Activated CD4-positive, alpha-beta memory T cell treated with anti-CD3 and anti-CD28 coated beads, Interleukin-2, amount 10 ng/mL, durations not matched to agents 7 days and 5 days (primary cell): ENCODE measurements around the gene ZFPL1. TPM values are rescaled to one million over a fixed set of nuclear protein-coding genes. Genes with fewer than 3 reads are reported as not detected.
A peak's percentile ranks its signal among the peaks of the same experiment; 100 is the strongest.

Source experiments
- CTCF ChIA-PET: fragments of 350-600 bp; sonication (Branson Sonifier 250); formaldehyde crosslinking; loops from one replicate; lab custom pipeline; 2021; ENCODE audit warnings: antibody characterized with exemption, inconsistent platforms; lab: Charles Lee
- POLR2A ChIA-PET: fragments of 350-600 bp; sonication (Branson Sonifier 250); formaldehyde crosslinking; loops from one replicate; lab custom pipeline; 2021; ENCODE audit warnings: antibody characterized with exemption; lab: Charles Lee
- DNase-seq: peaks from one replicate; pipeline ENCODE4 v3.0.0-alpha.2; 2020
- H3K27ac Mint-ChIP-seq: one replicate; pipeline ENCODE4 v1.8.0; 2021; ENCODE audit warnings: mild to moderate bottlenecking, mixed read lengths
- H3K27me3 Mint-ChIP-seq: one replicate; pipeline ENCODE4 v1.8.0; 2021; ENCODE audit warnings: mixed read lengths
- H3K36me3 Mint-ChIP-seq: one replicate; pipeline ENCODE4 v1.8.0; 2021; ENCODE audit warnings: low read depth, mixed read lengths
- H3K4me1 Mint-ChIP-seq: one replicate; pipeline ENCODE4 v1.8.0; 2021; ENCODE audit warnings: mixed read lengths
- H3K4me3 Mint-ChIP-seq: one replicate; pipeline ENCODE4 v1.8.0; 2021; ENCODE audit warnings: mild to moderate bottlenecking, mixed read lengths
- H3K9me3 Mint-ChIP-seq: one replicate; pipeline ENCODE4 v1.8.0; 2021; ENCODE audit warnings: mixed read lengths
- total RNA-seq, 2 experiments: library from RNA; stranded (reverse); gene quantifications; one replicate each; pipeline ENCODE4 v1.2.3, GENCODE V29; 2021

The ZFPL1 gene
- total RNA-seq, 2 experiments from 2014 or later = 30.1 to 31.6 TPM

DNA sequence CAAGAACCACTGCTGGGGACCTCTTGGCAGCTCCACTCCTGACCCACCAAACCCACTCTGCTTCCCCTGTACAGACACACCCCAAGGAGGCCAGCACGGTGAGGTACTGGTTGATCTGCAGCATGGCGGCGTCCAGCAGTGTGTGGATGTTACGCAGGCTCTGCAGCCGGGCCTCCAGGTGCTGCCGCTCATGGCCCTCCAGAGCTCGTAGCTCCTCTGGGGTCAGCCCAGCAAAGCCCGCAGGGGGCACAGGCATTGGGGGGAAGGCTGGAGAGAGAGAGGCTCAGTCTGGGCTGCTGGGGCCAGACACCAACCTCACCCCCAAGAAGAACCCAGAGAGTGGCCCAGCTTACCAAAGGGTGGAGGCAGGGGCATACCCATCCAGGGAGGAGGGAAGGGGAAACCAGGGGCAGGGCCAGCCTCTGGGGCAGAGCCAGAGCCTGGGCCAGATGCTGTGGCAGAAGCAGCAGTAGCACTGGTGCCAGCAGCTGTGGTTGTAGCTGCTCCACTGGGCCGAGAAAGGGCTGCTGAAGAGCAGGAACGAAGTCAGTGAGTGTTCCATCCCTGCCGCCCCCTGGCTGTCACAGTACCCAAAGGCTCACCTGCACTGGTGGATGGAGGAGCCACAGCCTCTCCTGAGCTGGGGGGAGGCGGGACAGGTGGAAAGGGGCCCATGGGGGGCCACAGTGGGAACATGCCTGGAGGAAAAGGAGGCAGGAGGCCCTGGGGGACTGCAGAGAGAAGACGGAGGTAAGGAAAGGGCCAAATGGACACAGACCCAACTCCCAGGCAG lies 45.8 kb downstream of the ZFPL1 start:
- Mint-ChIP-seq H3K36me3 (peaks cover 66% of the 10 kb centered on the region), H3K9me3 (no peaks in the 10 kb centered on the region), H3K4me1 (peaks cover 18% of the 10 kb centered on the region), H3K27me3 (no peaks in the 10 kb centered on the region), H3K4me3 (no peak overlapping the region), H3K27ac (no peak overlapping the region)
- ChIA-PET CTCF (interaction anchor here (1.6 kb wide), 1 partner anchor 17 kb away, joined by 5 read pairs; no protein-coding TSS in a partner anchor), POLR2A (interaction anchor here (0.7 to 7.2 kb wide), 2 partner anchors 6 to 858 kb away, joined by 3 to 157 read pairs; partner anchors contain the start of genes FAU and MRPL49)
- no peak for DNase-seq

DNA sequence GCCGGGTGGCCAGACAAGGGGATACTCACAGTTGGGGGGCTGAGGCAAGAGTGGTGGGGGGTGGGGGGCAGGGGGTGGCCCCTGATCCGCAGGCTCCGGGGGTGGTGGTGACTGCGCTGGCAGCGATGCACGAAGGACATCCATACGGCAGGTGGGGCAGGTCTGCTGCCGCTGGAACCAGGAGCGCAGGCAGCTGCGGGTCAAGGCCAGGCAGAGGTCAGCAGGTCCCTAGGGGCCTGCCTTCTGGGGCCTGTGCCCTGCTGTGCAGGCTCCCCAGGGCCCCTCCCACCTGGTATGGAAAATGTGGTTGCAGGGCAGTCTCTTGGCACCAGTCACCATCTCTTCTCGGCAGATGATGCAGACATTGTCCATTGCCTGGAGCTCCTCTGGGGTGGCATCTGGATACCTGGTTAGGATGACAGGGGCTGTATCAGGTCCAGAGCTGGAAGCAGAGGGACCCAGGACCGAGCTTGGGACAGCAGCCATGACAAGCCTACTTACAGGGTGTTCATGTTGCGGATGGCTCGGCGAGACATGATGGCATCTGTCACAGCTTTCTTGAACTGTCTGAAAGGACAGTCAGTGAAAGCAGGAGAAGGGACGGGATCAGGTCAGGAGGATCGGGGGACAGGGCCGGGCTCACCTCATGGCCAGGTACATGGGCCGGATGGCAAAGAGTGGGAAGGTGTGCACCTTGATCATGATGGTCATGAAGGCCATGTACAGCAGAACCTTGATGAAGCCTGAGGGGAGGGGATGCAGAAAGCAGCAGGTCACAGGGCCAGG lies 46.8 kb downstream of the ZFPL1 start:
- Mint-ChIP-seq H3K4me3 (no peak overlapping the region), H3K4me1 (peaks cover 24% of the 10 kb centered on the region), H3K9me3 (no peaks in the 10 kb centered on the region), H3K27me3 (no peaks in the 10 kb centered on the region), H3K36me3 (peaks cover 57% of the 10 kb centered on the region), H3K27ac (no peak overlapping the region)
- ChIA-PET CTCF (interaction anchor here (1.1 to 1.6 kb wide), 3 partner anchors 18 to 119 kb away, joined by 3 to 5 read pairs (median 4); partner anchors contain the start of gene TM7SF2), POLR2A (interaction anchor here (7.2 kb wide), 1 partner anchor 7 kb away, joined by 157 read pairs; the partner anchor contains the start of genes FAU and MRPL49)
- DNase-seq = no peak

DNA sequence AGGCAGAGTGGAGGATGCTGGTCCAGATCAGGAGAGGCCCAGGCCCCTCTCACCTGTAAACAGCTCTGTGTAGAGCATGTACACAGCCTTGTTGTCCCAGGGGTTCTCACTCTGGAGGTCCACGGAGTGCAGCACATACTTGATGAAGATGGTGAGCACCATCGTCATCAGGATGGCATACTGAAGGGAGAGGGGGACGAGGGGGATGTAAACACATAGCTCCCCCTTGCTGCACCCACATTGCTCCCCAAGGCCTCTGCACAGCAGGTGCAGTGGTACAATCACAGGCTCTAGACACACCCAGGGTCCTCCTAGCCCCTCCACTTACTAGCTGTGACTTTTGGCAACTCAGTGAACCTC lies 47.4 kb downstream of the ZFPL1 start:
- peaks cover 52% of the 10 kb centered on the region for H3K36me3 Mint-ChIP-seq
- peaks cover 29% of the 10 kb centered on the region for H3K4me1 Mint-ChIP-seq
- H3K4me3 Mint-ChIP-seq = no peak overlapping the region
- no peak for DNase-seq
- H3K27me3 Mint-ChIP-seq = no peaks in the 10 kb centered on the region
- ChIA-PET CTCF (interaction anchor here (1.1 to 1.2 kb wide), 2 partner anchors 20 to 118 kb away, joined by 3 to 4 read pairs; partner anchors contain the start of gene TM7SF2), POLR2A (interaction anchor here (1.4 to 7.2 kb wide), 2 partner anchors 8 to 14 kb away, joined by 5 to 157 read pairs; partner anchors contain the start of genes FAU, MRPL49 and ZNHIT2)
- no peaks in the 10 kb centered on the region for H3K9me3 Mint-ChIP-seq
- no peak overlapping the region for H3K27ac Mint-ChIP-seq

DNA sequence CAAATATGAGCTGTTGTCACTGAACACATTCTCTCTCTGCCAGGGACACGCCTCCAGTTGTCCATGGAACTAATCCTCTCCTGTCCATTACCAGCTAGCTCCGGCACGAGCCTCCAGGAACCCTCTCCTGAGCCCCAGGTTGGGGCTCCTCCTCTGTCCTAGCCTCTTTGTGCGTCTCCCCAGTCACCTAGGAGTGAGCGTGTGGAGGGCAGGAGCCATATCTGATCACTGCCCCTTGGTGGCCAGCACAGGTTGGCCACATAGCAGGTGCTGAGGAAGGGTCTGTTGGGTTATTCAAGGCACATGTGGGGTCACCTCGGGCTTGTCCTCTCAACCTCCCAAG lies 47.8 kb downstream of the ZFPL1 start:
- CTCF ChIA-PET = interaction anchor here (1.1 to 1.2 kb wide), 2 partner anchors 20 to 118 kb away, joined by 3 to 4 read pairs; partner anchors contain the start of gene TM7SF2
- Mint-ChIP-seq H3K27me3 (no peaks in the 10 kb centered on the region), H3K4me3 (no peak overlapping the region), H3K9me3 (no peaks in the 10 kb centered on the region), H3K27ac (peak overlapping the region; percentile 21), H3K4me1 (peaks cover 32% of the 10 kb centered on the region), H3K36me3 (peaks cover 48% of the 10 kb centered on the region)
- no peak for DNase-seq
- POLR2A ChIA-PET = interaction anchor here (1.0 to 7.2 kb wide), 3 partner anchors 8 to 20 kb away, joined by 3 to 157 read pairs (median 5); partner anchors contain the start of genes FAU, MRPL49 and ZNHIT2

DNA sequence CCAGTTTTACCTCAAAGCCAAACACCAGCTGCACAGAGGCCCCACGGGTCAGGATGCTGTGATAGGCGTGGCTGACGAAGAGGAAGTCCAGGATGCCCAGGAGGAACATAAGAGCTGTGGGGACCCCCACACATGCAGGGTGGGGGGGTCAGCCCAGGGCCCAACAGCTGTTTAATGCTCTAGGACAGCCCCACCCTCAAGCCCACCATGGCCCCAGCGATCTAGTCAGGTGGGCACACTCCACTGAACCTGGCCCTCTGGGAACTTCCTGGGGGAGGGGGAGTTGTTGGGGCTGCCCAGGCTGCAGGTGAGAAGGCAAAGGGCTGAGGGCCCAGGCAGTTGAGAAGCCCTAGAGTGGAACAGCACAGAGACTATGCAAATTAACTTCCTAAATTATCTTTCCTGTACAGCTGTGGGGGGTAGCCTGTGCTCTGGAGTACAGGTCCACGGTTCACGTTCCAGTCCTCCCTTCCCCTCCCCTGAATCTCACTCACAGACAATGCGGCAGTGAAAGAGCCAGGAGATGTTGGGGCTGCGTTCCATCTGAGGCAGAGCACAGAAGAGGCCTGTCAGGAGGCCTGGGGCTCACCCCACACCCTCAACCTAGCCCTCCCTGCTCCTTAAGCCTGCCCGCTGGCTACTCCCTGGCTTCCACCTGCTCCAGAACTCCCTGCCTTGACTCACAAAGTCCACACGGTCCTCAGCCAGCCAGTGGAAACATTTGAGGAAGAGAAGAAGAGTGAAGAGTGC lies 48.4 kb downstream of the ZFPL1 start:
- Mint-ChIP-seq H3K36me3 (peaks cover 43% of the 10 kb centered on the region), H3K27me3 (no peaks in the 10 kb centered on the region), H3K27ac (peak overlapping the region; percentile 44), H3K4me3 (peak overlapping the region; percentile 98), H3K9me3 (no peaks in the 10 kb centered on the region), H3K4me1 (peaks cover 33% of the 10 kb centered on the region)
- CTCF ChIA-PET = interaction anchor here (1.1 to 3.2 kb wide), 4 partner anchors 10 to 117 kb away, joined by 3 to 17 read pairs (median 5); partner anchors contain the start of genes FAU, MRPL49, TM7SF2 and ZNHIT2
- POLR2A ChIA-PET = interaction anchor here (1.0 to 7.2 kb wide), 5 partner anchors 9 to 21 kb away, joined by 3 to 157 read pairs (median 27); partner anchors contain the start of genes FAU, MRPL49, TM7SF2 and ZNHIT2
- no peak for DNase-seq

DNA sequence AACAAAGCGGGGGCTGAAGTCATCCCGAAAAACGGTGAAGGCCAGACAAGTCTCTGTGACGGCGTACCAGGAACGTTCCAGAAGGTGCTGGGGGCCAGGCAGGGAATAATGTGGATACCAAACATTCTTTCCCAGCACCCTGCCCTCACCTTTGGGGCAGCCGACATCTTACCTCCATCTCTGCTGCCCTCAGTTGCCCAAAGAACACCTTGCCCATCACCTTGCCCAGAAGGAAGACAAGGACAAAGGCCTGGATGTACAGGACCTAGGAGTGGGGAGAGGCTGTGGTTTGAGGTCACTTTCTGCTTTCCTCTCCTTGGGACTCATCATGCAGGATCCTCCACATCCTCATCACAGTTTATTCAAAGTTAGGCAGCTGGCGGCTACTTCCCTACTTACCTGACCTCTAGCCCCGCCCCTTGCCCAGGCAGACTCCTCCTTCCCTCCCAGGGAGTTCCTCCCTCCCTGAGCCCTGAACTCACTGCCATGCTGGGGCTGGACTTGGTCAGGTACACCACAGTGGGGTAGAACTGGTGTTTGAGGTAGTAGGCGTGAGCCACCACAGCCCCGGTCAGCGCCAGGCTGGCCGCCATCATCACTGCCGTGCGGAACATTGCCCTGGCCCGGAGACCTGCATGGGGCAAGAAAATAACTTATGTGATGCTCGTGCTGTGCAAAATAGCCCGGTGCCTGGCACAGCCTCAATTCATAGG lies 49.1 kb downstream of the ZFPL1 start:
- POLR2A ChIA-PET = interaction anchor here (1.3 to 7.2 kb wide), 8 partner anchors 10 to 268 kb away, joined by 3 to 157 read pairs (median 20); partner anchors contain the start of genes ARL2, DPF2, FAU and MRPL49
- H3K9me3 Mint-ChIP-seq = no peaks in the 10 kb centered on the region
- H3K36me3 Mint-ChIP-seq = peaks cover 39% of the 10 kb centered on the region
- H3K4me1 Mint-ChIP-seq = peaks cover 35% of the 10 kb centered on the region
- peak overlapping the region; percentile 98 for H3K4me3 Mint-ChIP-seq
- peak; percentile 72 for DNase-seq
- H3K27ac Mint-ChIP-seq = peak overlapping the region; percentile 98
- H3K27me3 Mint-ChIP-seq = no peaks in the 10 kb centered on the region
- CTCF ChIA-PET = interaction anchor here (1.5 to 3.2 kb wide), 3 partner anchors 9 to 15 kb away, joined by 6 to 17 read pairs (median 7); partner anchors contain the start of genes FAU, MRPL49 and ZNHIT2

DNA sequence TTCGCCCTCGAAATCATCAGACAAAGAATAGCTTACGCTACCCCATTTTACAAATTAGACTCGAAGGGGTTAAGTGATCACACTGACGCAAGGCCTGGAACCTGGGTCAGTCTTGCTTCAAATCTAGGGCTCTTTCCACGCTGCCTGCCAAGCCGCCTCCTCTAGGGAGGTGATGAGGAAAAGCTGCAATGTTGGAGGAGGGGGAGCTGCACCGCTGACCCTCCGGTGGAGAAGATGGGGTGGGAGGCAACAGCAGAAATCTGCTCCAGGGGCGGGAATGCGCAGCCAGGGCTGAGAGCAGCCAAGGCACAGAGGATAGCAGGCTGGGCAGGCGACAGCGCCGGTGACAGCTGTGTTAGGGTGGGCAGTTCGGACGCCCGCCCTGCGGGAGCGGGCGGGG lies 49.7 kb downstream of the ZFPL1 start:
- H3K4me1 Mint-ChIP-seq = peaks cover 35% of the 10 kb centered on the region
- ChIA-PET CTCF (interaction anchor here (1.5 to 3.2 kb wide), 4 partner anchors 9 to 121 kb away, joined by 6 to 17 read pairs (median 6); partner anchors contain the start of genes FAU, MRPL49 and ZNHIT2), POLR2A (interaction anchor here (1.3 to 7.2 kb wide), 9 partner anchors 10 to 269 kb away, joined by 3 to 157 read pairs (median 15); partner anchors contain the start of genes ARL2, DPF2, FAU and MRPL49)
- no peaks in the 10 kb centered on the region for H3K27me3 Mint-ChIP-seq
- H3K4me3 Mint-ChIP-seq = peak overlapping the region; percentile 98
- peak; percentile 23 for DNase-seq
- H3K9me3 Mint-ChIP-seq = no peaks in the 10 kb centered on the region
- H3K36me3 Mint-ChIP-seq = peaks cover 34% of the 10 kb centered on the region
- H3K27ac Mint-ChIP-seq = peak overlapping the region; percentile 98

DNA sequence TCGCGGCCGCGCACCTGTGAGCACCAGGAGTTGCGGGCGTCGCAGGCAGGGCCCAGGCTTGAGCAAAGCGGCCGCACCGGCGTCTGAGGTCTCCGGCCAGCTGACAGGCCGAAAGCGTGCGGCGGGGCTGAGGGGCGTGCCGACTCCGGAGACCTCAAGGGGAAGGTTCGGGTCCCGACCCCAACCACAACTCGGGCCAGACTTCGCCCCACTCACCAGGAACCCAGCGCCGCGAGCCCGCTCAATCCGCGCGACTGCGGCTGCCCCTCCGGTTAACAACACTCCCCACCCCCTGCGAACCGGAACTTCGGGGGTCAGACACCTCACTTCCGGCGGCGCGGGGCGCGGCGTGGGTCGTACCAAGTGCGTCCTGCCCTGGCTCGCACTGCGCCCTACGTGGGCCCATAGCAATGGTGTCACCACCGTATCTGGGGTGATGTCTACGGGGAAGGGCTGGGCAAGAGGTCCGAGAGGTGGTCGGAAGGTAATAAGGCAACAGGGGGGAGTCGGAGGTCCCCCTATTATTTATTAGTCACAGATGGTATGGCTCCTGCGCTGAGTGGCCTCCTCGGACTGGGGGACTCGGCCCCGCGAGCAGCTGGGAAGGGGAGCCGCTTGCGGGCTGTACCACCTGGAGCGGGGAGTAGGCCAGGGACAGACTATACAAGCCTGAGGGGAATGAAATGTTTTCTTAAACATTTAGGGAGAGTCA lies 50.4 kb downstream of the ZFPL1 start, which contains the start of gene SYVN1:
TSS of gene SYVN1 (minus strand) at position 280 of the 712 bp plus-strand sequence. CDS start 918 bp downstream, outside the sequence.
- Mint-ChIP-seq H3K27ac (peak within 1 kb of the TSS; percentile 98), H3K36me3 (peaks cover 34% of the 10 kb centered on the region), H3K27me3 (no peaks in the 10 kb centered on the region), H3K4me3 (peak within 1 kb of the TSS; percentile 98), H3K9me3 (no peaks in the 10 kb centered on the region), H3K4me1 (peaks cover 35% of the 10 kb centered on the region)
- ChIA-PET POLR2A (interaction anchor here (0.6 to 7.2 kb wide), 35 partner anchors 10 to 898 kb away, joined by 3 to 157 read pairs (median 5); partner anchors contain the start of genes ARL2, CAPN1, CDCA5 and DPF2), CTCF (interaction anchor here (0.7 to 3.3 kb wide), 18 partner anchors 9 to 337 kb away, joined by 3 to 25 read pairs (median 5); partner anchors contain the start of genes ARL2, CAPN1, CDC42EP2 and FAU)
- peak; percentile 92 for DNase-seq

DNA sequence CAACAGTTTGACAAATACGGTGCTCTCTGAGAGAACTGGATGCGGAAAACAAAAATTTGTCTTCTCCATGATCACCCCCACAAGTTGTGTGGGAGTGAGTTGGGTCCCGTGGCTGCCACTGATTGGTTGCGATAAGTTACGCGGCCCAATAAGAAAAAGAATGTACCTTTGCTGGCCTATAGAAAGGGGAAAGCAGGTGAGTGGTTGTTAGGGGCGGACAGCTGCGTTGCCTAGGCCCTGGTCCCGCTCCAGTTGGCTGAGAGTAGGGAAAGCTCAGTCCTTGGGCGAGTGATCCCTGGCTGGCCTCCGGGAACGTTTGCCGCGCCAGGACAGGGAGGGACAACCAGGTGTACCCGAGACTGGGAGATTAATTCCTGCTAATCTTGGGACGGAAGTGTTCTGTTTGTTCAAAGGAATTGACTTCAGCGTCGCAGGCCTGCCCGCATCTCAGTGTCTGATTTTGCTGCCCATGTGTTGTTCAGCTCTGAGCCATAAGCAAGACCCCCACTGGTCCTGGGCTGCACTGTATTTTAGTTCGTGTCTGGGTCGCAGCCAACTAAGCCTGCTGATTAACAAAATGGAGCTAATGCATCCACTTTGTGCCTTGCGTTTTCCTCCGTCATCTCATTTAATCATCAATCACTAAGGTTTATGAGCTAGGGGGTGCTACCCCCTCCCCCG lies 51.1 kb downstream of the ZFPL1 start:
- peak overlapping the region; percentile 98 for H3K4me3 Mint-ChIP-seq
- peaks cover 2% of the 10 kb centered on the region for H3K27me3 Mint-ChIP-seq
- H3K4me1 Mint-ChIP-seq = peaks cover 35% of the 10 kb centered on the region
- DNase-seq = peak; percentile 90
- H3K27ac Mint-ChIP-seq = peak overlapping the region; percentile 98
- peaks cover 29% of the 10 kb centered on the region for H3K36me3 Mint-ChIP-seq
- ChIA-PET POLR2A (interaction anchor here (0.6 to 7.2 kb wide), 36 partner anchors 9 to 899 kb away, joined by 3 to 157 read pairs (median 4); partner anchors contain the start of genes ARL2, CAPN1, CDCA5 and FAU), CTCF (interaction anchor here (0.7 to 3.3 kb wide), 18 partner anchors 9 to 337 kb away, joined by 3 to 25 read pairs (median 5); partner anchors contain the start of genes ARL2, CAPN1, CDC42EP2 and FAU)
- no peaks in the 10 kb centered on the region for H3K9me3 Mint-ChIP-seq
